ENCODE data around the gene MANEA. TPM values are rescaled to one million over a fixed set of nuclear protein-coding genes. Genes with fewer than 3 reads are reported as not detected.

MANEA gene
- total and polyA plus RNA-seq, 2 of the 4 experiments (the other 2 are of a cell fraction): 3.9 to 9.0 TPM

DNA sequence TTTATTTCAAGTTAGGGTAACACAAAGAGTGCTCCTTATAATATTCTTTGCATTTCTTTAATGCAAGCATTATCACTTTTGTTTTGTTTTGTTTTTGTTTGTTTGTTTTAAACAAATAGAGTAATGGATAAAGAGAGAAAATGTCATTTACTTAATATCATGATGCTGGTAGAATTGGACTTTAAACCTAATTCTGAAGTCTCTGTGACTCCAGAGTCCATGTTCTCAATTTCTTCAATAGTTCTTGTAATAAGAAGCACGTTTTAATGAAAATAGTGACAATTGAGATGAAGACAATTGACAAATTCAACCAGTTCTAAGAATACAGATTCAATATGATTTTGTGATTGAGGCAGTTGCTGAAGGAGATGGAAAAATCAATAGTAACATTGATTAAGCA is 30.3 kb upstream of the MANEA start:
- Histone ChIP-seq H3K23ac (ENCODE audit: low read depth, low read length) (no peak overlapping the region), H3K9ac (ENCODE audit: low read depth, low read length) (no peak overlapping the region), H3K14ac (replicated peaks; ENCODE audit: low read depth, low read length) (no peak overlapping the region), H3K4me2 (ENCODE audit: low read depth, low read length) (no peak overlapping the region), H3K9me3 (ENCODE audit: control insufficient read depth, insufficient read depth, low read length) (no peaks in the 10 kb centered on the region), H3K4me3 (ENCODE audit: insufficient read depth, low read depth, low read length) (no peak overlapping the region), H3K4ac (ENCODE audit: low read depth, low read length) (no peak overlapping the region), H3K27me3 (ENCODE audit: control insufficient read depth, insufficient read depth, low read length) (no peaks in the 10 kb centered on the region), H3K18ac (ENCODE audit: low read depth, low read length) (no peak overlapping the region), H4K91ac (ENCODE audit: insufficient read depth, low read depth, low read length) (no peak overlapping the region), H3K79me1 (ENCODE audit: low read depth in 1 of 2, low read length in 2 of 2) (no peaks in the 10 kb centered on the region), H4K5ac (ENCODE audit: low read depth, low read length) (no peak overlapping the region), H2BK5ac (ENCODE audit: low read depth, low read length, poor library complexity, severe bottlenecking) (no peak overlapping the region), H4K8ac (ENCODE audit: low read depth in 2 of 2, low read length in 2 of 2) (no peak overlapping the region), H2BK20ac (ENCODE audit: low read depth, low read length) (no peak overlapping the region), H3K56ac (ENCODE audit: extremely low read depth, insufficient read depth, low read length) (no peak overlapping the region), H3K27ac (ENCODE audit: insufficient read depth, low read length) (no peak overlapping the region), H2AFZ (replicated peaks; ENCODE audit: low read length, poor library complexity) (no peak overlapping the region), H3K9me1 (ENCODE audit: insufficient read depth, low read length) (no peaks in the 10 kb centered on the region), H3K36me3 (ENCODE audit: control insufficient read depth, insufficient read depth, low read length) (no peaks in the 10 kb centered on the region), H2BK15ac (ENCODE audit: low read depth, low read length) (no peak overlapping the region), H2BK120ac (ENCODE audit: low read depth, low read length) (no peak overlapping the region), H2AK5ac (ENCODE audit: low read depth, low read length) (no peak overlapping the region), H3K4me1 (ENCODE audit: control insufficient read depth, insufficient read depth, low read length) (no peaks in the 10 kb centered on the region), H2AK9ac (replicated peaks; ENCODE audit: low read depth, low read length, poor library complexity) (no peak overlapping the region), H4K20me1 (ENCODE audit: insufficient read depth, low read length) (no peaks in the 10 kb centered on the region)
- ATAC-seq (ENCODE audit: low read depth) (no peak), DNase-seq (no peak)
- in situ Hi-C loops (cut with MboI; ENCODE audit: low sequenced_read_pairs) (no loop called here), intact Hi-C loops (cut with micrococcal nuclease) (no loop called here), dilution Hi-C loops (cut with HindIII; ENCODE audit: low sequenced_read_pairs, unreplicated experiment) (no loop called here)
- ChIA-PET POLR2A (ENCODE audit: unreplicated experiment) (no interaction called here), CTCF (no interaction called here)
- TF ChIP-seq MAFK (IDR thresholded peaks at IDR 0.05; ENCODE audit: low read depth, low read length): no peak
- no peak for TF ChIP-seq BHLHE40 (IDR thresholded peaks at IDR 0.05; ENCODE audit: low read depth, low read length)
- no peak for TF ChIP-seq SMC3 (IDR thresholded peaks at IDR 0.05; ENCODE audit: low read depth, low read length)
- TF ChIP-seq CEBPB (IDR thresholded peaks at IDR 0.05; ENCODE audit: low read depth, low read length): no peak
- no peak for TF ChIP-seq NFE2L2 (IDR thresholded peaks at IDR 0.05; ENCODE audit: low read depth, low read length)
- no peak for TF ChIP-seq POLR2A (IDR thresholded peaks at IDR 0.05; ENCODE audit: low read depth, low read length)
- TF ChIP-seq, protein P1, sequence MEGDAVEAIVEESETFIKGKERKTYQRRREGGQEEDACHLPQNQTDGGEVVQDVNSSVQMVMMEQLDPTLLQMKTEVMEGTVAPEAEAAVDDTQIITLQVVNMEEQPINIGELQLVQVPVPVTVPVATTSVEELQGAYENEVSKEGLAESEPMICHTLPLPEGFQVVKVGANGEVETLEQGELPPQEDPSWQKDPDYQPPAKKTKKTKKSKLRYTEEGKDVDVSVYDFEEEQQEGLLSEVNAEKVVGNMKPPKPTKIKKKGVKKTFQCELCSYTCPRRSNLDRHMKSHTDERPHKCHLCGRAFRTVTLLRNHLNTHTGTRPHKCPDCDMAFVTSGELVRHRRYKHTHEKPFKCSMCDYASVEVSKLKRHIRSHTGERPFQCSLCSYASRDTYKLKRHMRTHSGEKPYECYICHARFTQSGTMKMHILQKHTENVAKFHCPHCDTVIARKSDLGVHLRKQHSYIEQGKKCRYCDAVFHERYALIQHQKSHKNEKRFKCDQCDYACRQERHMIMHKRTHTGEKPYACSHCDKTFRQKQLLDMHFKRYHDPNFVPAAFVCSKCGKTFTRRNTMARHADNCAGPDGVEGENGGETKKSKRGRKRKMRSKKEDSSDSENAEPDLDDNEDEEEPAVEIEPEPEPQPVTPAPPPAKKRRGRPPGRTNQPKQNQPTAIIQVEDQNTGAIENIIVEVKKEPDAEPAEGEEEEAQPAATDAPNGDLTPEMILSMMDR (conservative IDR thresholded peaks at IDR 0.05; ENCODE audit: low read depth, low read length): no peak
- no peak for TF ChIP-seq MXI1 (IDR thresholded peaks at IDR 0.05; ENCODE audit: borderline replicate concordance, low read depth, low read length)
- TF ChIP-seq FOS (IDR thresholded peaks at IDR 0.05; ENCODE audit: low read depth, low read length): no peak
- TF ChIP-seq CHD1 (IDR thresholded peaks at IDR 0.05; ENCODE audit: low read depth, low read length): no peak
- TF ChIP-seq, protein P2, sequence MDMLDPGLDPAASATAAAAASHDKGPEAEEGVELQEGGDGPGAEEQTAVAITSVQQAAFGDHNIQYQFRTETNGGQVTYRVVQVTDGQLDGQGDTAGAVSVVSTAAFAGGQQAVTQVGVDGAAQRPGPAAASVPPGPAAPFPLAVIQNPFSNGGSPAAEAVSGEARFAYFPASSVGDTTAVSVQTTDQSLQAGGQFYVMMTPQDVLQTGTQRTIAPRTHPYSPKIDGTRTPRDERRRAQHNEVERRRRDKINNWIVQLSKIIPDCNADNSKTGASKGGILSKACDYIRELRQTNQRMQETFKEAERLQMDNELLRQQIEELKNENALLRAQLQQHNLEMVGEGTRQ (IDR thresholded peaks at IDR 0.05; ENCODE audit: low read depth, low read length): no peak
- no TSS peak for BruUV-seq (replicated peaks)
- WGBS, 2 experiments (ENCODE audit: extremely low coverage in 2 of 2, insufficient read length in 1 of 2): no CpG with 5 or more reads among the region's 1 CpG

Data from IMR-90 (cell line).